SK-N-MC (cell line): ENCODE results near the gene MBOAT2.

ENCODE experiments used
- EZH2 ChIP-seq: fragments of 200-600 bp; sonication (generic); IDR thresholded peaks from one replicate; pipeline ENCODE4 v1.6.1; 2017; ENCODE audit warnings: antibody characterized with exemption
- FOXP2 ChIP-seq: optimal IDR thresholded peaks from 2 replicates; pipeline ENCODE3; 2011; ENCODE audit warnings: mild to moderate bottlenecking, moderate library complexity; ENCODE audit not compliant: insufficient read depth; ENCODE audit errors: extremely low read length, control extremely low read depth
- POLR2AphosphoS5 ChIP-seq: IDR thresholded peaks from 2 replicates; pipeline ENCODE4 v1.6.1; 2012; ENCODE audit warnings: mild to moderate bottlenecking, low read depth, low read length, borderline replicate concordance

DNA sequence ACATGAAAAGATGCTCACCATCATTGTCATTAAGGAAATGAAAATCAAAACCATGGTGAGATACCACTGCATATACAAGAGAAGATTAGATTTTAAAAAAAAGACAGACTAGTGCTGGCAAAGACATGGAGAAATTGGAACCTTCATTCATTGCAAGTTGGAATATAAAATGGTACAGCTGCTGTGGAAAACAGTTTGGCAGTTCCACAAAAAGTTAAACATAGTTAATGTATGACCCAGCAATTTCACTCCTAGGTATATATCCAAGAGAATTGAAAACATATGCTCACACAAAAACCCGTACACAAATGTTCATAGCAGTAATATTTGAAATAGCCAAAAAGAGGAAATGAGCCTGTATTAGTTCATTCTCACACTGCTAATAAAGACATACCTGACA lies 33.7 kb upstream of the MBOAT2 start:
- no peak for TF ChIP-seq EZH2
- TF ChIP-seq POLR2AphosphoS5, result no peak
- TF ChIP-seq FOXP2, result no peak
